IPS-15b (cell line): ENCODE measurements around the gene SEC61G.

ENCODE experiments used
- H3K27me3 ChIP-seq: one replicate; pipeline ENCODE4 v1.6.1; 2013; ENCODE audit warnings: low read length; ENCODE audit not compliant: control insufficient read depth, insufficient read depth
- H3K36me3 ChIP-seq: one replicate; pipeline ENCODE4 v1.6.1; 2013; ENCODE audit warnings: low read length; ENCODE audit not compliant: control insufficient read depth, insufficient read depth
- H3K4me1 ChIP-seq: one replicate; pipeline ENCODE4 v1.6.1; 2013; ENCODE audit warnings: mild to moderate bottlenecking, low read length; ENCODE audit not compliant: control insufficient read depth, insufficient read depth
- H3K4me3 ChIP-seq: one replicate; pipeline ENCODE4 v1.5.1; 2013; ENCODE audit warnings: low read depth, low read length
- H3K9ac ChIP-seq: one replicate; pipeline ENCODE4 v1.6.1; 2013; ENCODE audit warnings: low read depth, mild to moderate bottlenecking, low read length
- H3K9me3 ChIP-seq: one replicate; pipeline ENCODE4 v1.6.1; 2013; ENCODE audit warnings: mild to moderate bottlenecking, low read length; ENCODE audit not compliant: control insufficient read depth, insufficient read depth

Gene SEC61G

GRCh38 chr7:54749200-54749599 lies 9.8 kb downstream of the SEC61G start:
- Histone ChIP-seq H3K36me3 (peaks cover 11% of the 10 kb centered on the region), H3K4me1 (no peaks in the 10 kb centered on the region), H3K9me3 (no peaks in the 10 kb centered on the region), H3K9ac (no peak overlapping the region), H3K27me3 (no peaks in the 10 kb centered on the region), H3K4me3 (no peak overlapping the region)

- Histone ChIP-seq H3K27me3 (no peaks in the 10 kb centered on the region), H3K4me3 (no peak overlapping the region), H3K9ac (no peak overlapping the region), H3K9me3 (no peaks in the 10 kb centered on the region), H3K36me3 (peaks cover 11% of the 10 kb centered on the region), H3K4me1 (no peaks in the 10 kb centered on the region)
These were observed 11.8 kb downstream of the SEC61G start for GRCh38 chr7:54747234-54747633.

GRCh38 chr7:54743580-54743979 lies 15.4 kb downstream of the SEC61G start:
- Histone ChIP-seq H3K9me3 (no peaks in the 10 kb centered on the region), H3K9ac (no peak overlapping the region), H3K4me3 (no peak overlapping the region), H3K36me3 (no peaks in the 10 kb centered on the region), H3K27me3 (no peaks in the 10 kb centered on the region), H3K4me1 (no peaks in the 10 kb centered on the region)

GRCh38 chr7:54738737-54739136 lies 20.3 kb downstream of the SEC61G start:
- no peak overlapping the region for H3K4me3 ChIP-seq
- no peak overlapping the region for H3K9ac ChIP-seq
- H3K36me3 ChIP-seq, result no peaks in the 10 kb centered on the region
- H3K9me3 ChIP-seq, result no peaks in the 10 kb centered on the region
- no peaks in the 10 kb centered on the region for H3K4me1 ChIP-seq
- no peaks in the 10 kb centered on the region for H3K27me3 ChIP-seq

GRCh38 chr7:54729107-54729506 lies 29.9 kb downstream of the SEC61G start:
- no peaks in the 10 kb centered on the region for H3K36me3 ChIP-seq
- H3K9ac ChIP-seq, result no peak overlapping the region
- no peaks in the 10 kb centered on the region for H3K9me3 ChIP-seq
- H3K4me3 ChIP-seq, result no peak overlapping the region
- H3K27me3 ChIP-seq, result no peaks in the 10 kb centered on the region
- peaks cover 7% of the 10 kb centered on the region for H3K4me1 ChIP-seq

GRCh38 chr7:54728411-54728810 lies 30.6 kb downstream of the SEC61G start:
- H3K4me1 ChIP-seq, result peaks cover 7% of the 10 kb centered on the region
- no peak overlapping the region for H3K9ac ChIP-seq
- no peaks in the 10 kb centered on the region for H3K27me3 ChIP-seq
- H3K4me3 ChIP-seq, result no peak overlapping the region
- no peaks in the 10 kb centered on the region for H3K36me3 ChIP-seq
- H3K9me3 ChIP-seq, result no peaks in the 10 kb centered on the region

GRCh38 chr7:54725255-54725654 lies 33.8 kb downstream of the SEC61G start:
- H3K27me3 ChIP-seq, result no peaks in the 10 kb centered on the region
- H3K9me3 ChIP-seq, result no peaks in the 10 kb centered on the region
- H3K9ac ChIP-seq, result no peak overlapping the region
- H3K4me3 ChIP-seq, result no peak overlapping the region
- peaks cover 7% of the 10 kb centered on the region for H3K4me1 ChIP-seq
- H3K36me3 ChIP-seq, result no peaks in the 10 kb centered on the region

GRCh38 chr7:54722502-54722901 lies 36.5 kb downstream of the SEC61G start:
- Histone ChIP-seq H3K4me1 (no peaks in the 10 kb centered on the region), H3K36me3 (no peaks in the 10 kb centered on the region)

GRCh38 chr7:54722026-54722425 lies 37.0 kb downstream of the SEC61G start:
- Histone ChIP-seq H3K9me3 (no peaks in the 10 kb centered on the region), H3K9ac (no peak overlapping the region), H3K4me1 (no peaks in the 10 kb centered on the region), H3K27me3 (no peaks in the 10 kb centered on the region), H3K36me3 (no peaks in the 10 kb centered on the region), H3K4me3 (no peak overlapping the region)

More at GRCh38 chr7:54722502-54722901, 36.5 kb downstream of the SEC61G start:
- Histone ChIP-seq H3K27me3 (no peaks in the 10 kb centered on the region), H3K9ac (no peak overlapping the region), H3K9me3 (no peaks in the 10 kb centered on the region), H3K4me3 (no peak overlapping the region)

- no peaks in the 10 kb centered on the region for H3K4me1 ChIP-seq
- H3K27me3 ChIP-seq, result no peaks in the 10 kb centered on the region
- no peaks in the 10 kb centered on the region for H3K9me3 ChIP-seq
- no peak overlapping the region for H3K9ac ChIP-seq
- no peak overlapping the region for H3K4me3 ChIP-seq
- no peaks in the 10 kb centered on the region for H3K36me3 ChIP-seq
These were observed 39.0 kb downstream of the SEC61G start for GRCh38 chr7:54719974-54720373.

- H3K9ac ChIP-seq, result no peak overlapping the region
- H3K36me3 ChIP-seq, result no peaks in the 10 kb centered on the region
- H3K9me3 ChIP-seq, result no peaks in the 10 kb centered on the region
- H3K4me1 ChIP-seq, result no peaks in the 10 kb centered on the region
- no peaks in the 10 kb centered on the region for H3K27me3 ChIP-seq
- H3K4me3 ChIP-seq, result no peak overlapping the region
These were observed 39.6 kb downstream of the SEC61G start for GRCh38 chr7:54719425-54719824.

- no peak overlapping the region for H3K4me3 ChIP-seq
- no peak overlapping the region for H3K9ac ChIP-seq
- H3K36me3 ChIP-seq, result no peaks in the 10 kb centered on the region
- H3K9me3 ChIP-seq, result peaks cover 9% of the 10 kb centered on the region
- H3K27me3 ChIP-seq, result no peaks in the 10 kb centered on the region
- H3K4me1 ChIP-seq, result no peaks in the 10 kb centered on the region
These were observed 46.2 kb downstream of the SEC61G start for GRCh38 chr7:54712820-54713219.
